Endodermal cell (in vitro differentiated cells): Measurements from ENCODE around the gene BRSK1. TPM values are rescaled to one million over a fixed set of nuclear protein-coding genes. Genes with fewer than 3 reads are reported as not detected.
A peak's percentile ranks its signal among the peaks of the same experiment; 100 is the strongest.

Experiments
- DNase-seq: peaks from one replicate; pipeline ENCODE4 v3.0.0-alpha.2; 2017
- H3K27ac ChIP-seq: 2 replicates; pipeline ENCODE4 v1.5.1; 2013; ENCODE audit warnings: mild to moderate bottlenecking, low read depth, low read length, moderate library complexity
- H3K27me3 ChIP-seq: 2 replicates; pipeline ENCODE4 v1.6.1; 2013; ENCODE audit warnings: mild to moderate bottlenecking, low read length, moderate library complexity; ENCODE audit not compliant: insufficient read depth, control insufficient read depth, poor library complexity, severe bottlenecking
- H3K36me3 ChIP-seq: 2 replicates; pipeline ENCODE4 v1.7.0; 2013; ENCODE audit warnings: mild to moderate bottlenecking, low read length, moderate library complexity; ENCODE audit not compliant: control insufficient read depth, insufficient read depth
- H3K4me1 ChIP-seq: one replicate; pipeline ENCODE4 v1.7.0; 2013; ENCODE audit warnings: low read length; ENCODE audit not compliant: control insufficient read depth, insufficient read depth
- H3K4me3 ChIP-seq: 2 replicates; pipeline ENCODE4 v1.5.1; 2013; ENCODE audit warnings: mild to moderate bottlenecking, low read length, moderate library complexity
- H3K9ac ChIP-seq: 2 replicates; pipeline ENCODE4 v1.6.1; 2013; ENCODE audit warnings: mild to moderate bottlenecking, low read length, moderate library complexity; ENCODE audit not compliant: poor library complexity, severe bottlenecking; ENCODE audit errors: extremely low read depth
- H3K9me3 ChIP-seq: 2 replicates; pipeline ENCODE4 v1.6.1; 2013; ENCODE audit warnings: mild to moderate bottlenecking, low read length, moderate library complexity; ENCODE audit not compliant: control insufficient read depth
- H3K27ac Mint-ChIP-seq: 2 replicates; pipeline ENCODE4 v1.8.0; 2020; ENCODE audit warnings: mixed read lengths
- H3K27me3 Mint-ChIP-seq: 2 replicates; pipeline ENCODE4 v1.8.0; 2021; ENCODE audit warnings: mild to moderate bottlenecking, mixed read lengths; ENCODE audit not compliant: insufficient read depth
- H3K36me3 Mint-ChIP-seq: 2 replicates; pipeline ENCODE4 v1.8.0; 2020; ENCODE audit warnings: low read depth, mixed read lengths
- H3K4me1 Mint-ChIP-seq: 2 replicates; pipeline ENCODE4 v1.8.0; 2020; ENCODE audit warnings: mixed read lengths
- H3K4me3 Mint-ChIP-seq: 2 replicates; pipeline ENCODE4 v1.8.0; 2020; ENCODE audit warnings: mild to moderate bottlenecking, moderate library complexity, mixed read lengths
- H3K9me3 Mint-ChIP-seq: 2 replicates; pipeline ENCODE4 v1.8.0; 2020; ENCODE audit warnings: mild to moderate bottlenecking, mixed read lengths
- CTCF ChIP-seq: fragments of 200-600 bp; sonication (generic); conservative IDR thresholded peaks from 2 replicates; pipeline ENCODE4 v1.5.0; 2021; ENCODE audit warnings: antibody characterized with exemption, mild to moderate bottlenecking
- WGBS, 2 experiments: methylation state at CpG; one replicate each; pipeline versions ENCODE4 v1.1.5 to v1.1.7; 2013; ENCODE audit warnings: missing lambda C conversion rate in 2 of 2, mixed read lengths in 1 of 2; ENCODE audit not compliant: insufficient coverage in 1 of 2, insufficient read length in 1 of 2; 5-methylcytosine and 5-hydroxymethylcytosine counted together
- total RNA-seq, 2 donors: library from RNA; stranded (reverse); fragmentation: NEBNext Ultra II Directional in 1 of 2; extraction: Animal tissue kit (Norgen Biotek cat#: 25700) in 1 of 2; gene quantifications; 2 replicates in 1 of 2; 3 replicates in 1 of 2; pipeline ENCODE4 v1.2.1, GENCODE V29; 2021

Gene BRSK1
- total RNA-seq, 2 donors from 2014 or later: 75.9 to 91.4 TPM

GRCh38 chr19:55354698-55355212, 71.0 kb downstream of the BRSK1 start, which contains the start of gene COX6B2:
Gene COX6B2 (minus strand): TSS chr19:55354719. CDS start chr19:55354521, 198 bp downstream.
- H3K9me3 ChIP-seq: no peaks in the 10 kb centered on the region
- no peak within 1 kb of the TSS for H3K27ac Mint-ChIP-seq
- 5 to 9% methylated on average over 15 to 27 of the region's 43 CpGs for WGBS, 2 experiments
- H3K9me3 Mint-ChIP-seq: no peaks in the 10 kb centered on the region
- peak within 1 kb of the TSS; percentile 76 for H3K4me3 ChIP-seq
- H3K4me3 Mint-ChIP-seq: peak within 1 kb of the TSS; percentile 50
- H3K4me1 ChIP-seq: no peaks in the 10 kb centered on the region
- H3K27me3 ChIP-seq: peaks cover 63% of the 10 kb centered on the region
- no peaks in the 10 kb centered on the region for H3K4me1 Mint-ChIP-seq
- TF ChIP-seq CTCF: peak; percentile 12
- no peak for DNase-seq
- H3K27ac ChIP-seq: no peak within 1 kb of the TSS
- no peak within 1 kb of the TSS for H3K9ac ChIP-seq
- H3K27me3 Mint-ChIP-seq: peaks cover 89% of the 10 kb centered on the region
- peaks cover 2% of the 10 kb centered on the region for H3K36me3 Mint-ChIP-seq
- no peaks in the 10 kb centered on the region for H3K36me3 ChIP-seq

GRCh38 chr19:55355213-55355821, 71.5 kb downstream of the BRSK1 start:
- H3K27ac Mint-ChIP-seq: no peak overlapping the region
- Histone ChIP-seq H3K36me3 (no peaks in the 10 kb centered on the region), H3K4me1 (no peaks in the 10 kb centered on the region), H3K4me3 (no peak overlapping the region), H3K9me3 (no peaks in the 10 kb centered on the region), H3K27me3 (peaks cover 63% of the 10 kb centered on the region), H3K27ac (no peak overlapping the region), H3K9ac (no peak overlapping the region)
- WGBS, 2 experiments: 53 to 65% methylated on average over 7 to 12 of the region's 13 CpGs
- H3K4me3 Mint-ChIP-seq: no peak overlapping the region
- H3K9me3 Mint-ChIP-seq: no peaks in the 10 kb centered on the region
- H3K27me3 Mint-ChIP-seq: peaks cover 88% of the 10 kb centered on the region
- H3K4me1 Mint-ChIP-seq: no peaks in the 10 kb centered on the region
- TF ChIP-seq CTCF: no peak
- H3K36me3 Mint-ChIP-seq: no peaks in the 10 kb centered on the region
- peak; percentile 66 for DNase-seq

GRCh38 chr19:55358493-55358892, 74.7 kb downstream of the BRSK1 start:
- TF ChIP-seq CTCF: no peak
- WGBS, 2 experiments: 91 to 93% methylated on average over 11 to 19 of the region's 19 CpGs
- H3K9me3 ChIP-seq: no peaks in the 10 kb centered on the region
- peaks cover 38% of the 10 kb centered on the region for H3K27me3 ChIP-seq
- no peaks in the 10 kb centered on the region for H3K4me1 ChIP-seq
- no peak overlapping the region for H3K4me3 Mint-ChIP-seq
- H3K4me1 Mint-ChIP-seq: no peaks in the 10 kb centered on the region
- H3K27ac ChIP-seq: no peak overlapping the region
- H3K36me3 ChIP-seq: no peaks in the 10 kb centered on the region
- H3K9me3 Mint-ChIP-seq: no peaks in the 10 kb centered on the region
- no peak overlapping the region for H3K4me3 ChIP-seq
- no peak for DNase-seq
- H3K9ac ChIP-seq: no peak overlapping the region
- no peak overlapping the region for H3K27ac Mint-ChIP-seq
- no peaks in the 10 kb centered on the region for H3K36me3 Mint-ChIP-seq
- H3K27me3 Mint-ChIP-seq: peaks cover 57% of the 10 kb centered on the region
